A549 (cell line): ENCODE data around the gene ZNF367. TPM values are rescaled to one million over a fixed set of nuclear protein-coding genes. Genes with fewer than 3 reads are reported as not detected.

Source experiments
- ATAC-seq, 2 experiments: fragments of 200-7000 bp in 1 of 2; fragments of >200 bp in 1 of 2; cut with Nextera tagmentation in 1 of 2; cut with Tn5 transposase in 1 of 2; 3 replicates each; pipeline versions ENCODE4 v1.8.0 to v1.9.1; 2018 to 2020; ENCODE audit warnings: mild to moderate bottlenecking in 1 of 2, moderate library complexity in 1 of 2
- CTCF ChIA-PET: fragments of 300-600 bp; sonication (Branson Sonifier 250); formaldehyde crosslinking; extraction: SDS; loops from one replicate; lab custom pipeline; 2021; ENCODE audit warnings: antibody characterized with exemption, inconsistent platforms; lab: Yijun Ruan, JAX
- POLR2A ChIA-PET: fragments of 350-600 bp; formaldehyde crosslinking; extraction: SDS; loops from one replicate; lab custom pipeline; 2021; ENCODE audit warnings: antibody characterized with exemption, inconsistent platforms; lab: Yijun Ruan, JAX
- DNase-seq, 2 experiments: peaks; one replicate each; pipeline versions ENCODE4 v3.0.0 to v3.0.0-alpha.2; 2011 to 2016; ENCODE audit warnings: low read depth in 1 of 2, low spot score in 1 of 2
- FAIRE-seq: peaks from 2 replicates; lab custom pipeline; 2011; peaks lifted over from hg19 to GRCh38; lab: Jason Lieb, UNC
- H3K27ac ChIP-seq, 2 experiments: fragments of >200 bp; sonication (Bioruptor Twin); formaldehyde crosslinking; 3 replicates each; pipeline ENCODE4 v1.5.1; 2016 to 2017
- H3K4me1 ChIP-seq: fragments of >200 bp; sonication (Bioruptor Twin); formaldehyde crosslinking; 3 replicates; pipeline ENCODE4 v1.6.1; 2016
- H3K4me2 ChIP-seq: fragments of >200 bp; sonication (Bioruptor Twin); formaldehyde crosslinking; 3 replicates; pipeline ENCODE4 v1.6.1; 2016
- H3K4me3 ChIP-seq: fragments of >200 bp; sonication (Bioruptor Twin); formaldehyde crosslinking; 3 replicates; pipeline ENCODE4 v1.5.1; 2016
- H3K9me3 ChIP-seq: fragments of >200 bp; sonication (Bioruptor Twin); formaldehyde crosslinking; 3 replicates; pipeline ENCODE4 v1.6.1; 2016
- CBX2 ChIP-seq: fragments of 200-600 bp; sonication (generic); IDR thresholded peaks from 2 replicates; pipeline ENCODE4 v1.6.1; 2016; ENCODE audit warnings: low read depth, mild to moderate bottlenecking, borderline replicate concordance
- CBX8 ChIP-seq: fragments of 200-600 bp; sonication (generic); IDR thresholded peaks from 2 replicates; pipeline ENCODE4 v1.6.1; 2016
- EHF ChIP-seq: fragments of 250-450 bp; sonication (Bioruptor Pico); IDR thresholded peaks from 2 replicates; pipeline ENCODE4 v1.5.0; 2020; ENCODE audit warnings: mild to moderate bottlenecking
- EHMT2 ChIP-seq: fragments of 200-600 bp; sonication (generic); IDR thresholded peaks from 2 replicates; pipeline ENCODE4 v1.6.1; 2016; ENCODE audit warnings: antibody characterized with exemption, low read depth, mild to moderate bottlenecking, moderate library complexity
- ESRRA ChIP-seq: fragments of 150-350 bp; IDR thresholded peaks from 2 replicates; pipeline ENCODE4 v1.6.1; 2014; ENCODE audit warnings: mild to moderate bottlenecking, low read length, borderline replicate concordance
- FOSB ChIP-seq: fragments of 250-450 bp; sonication (Bioruptor Pico); IDR thresholded peaks from 2 replicates; pipeline ENCODE4 v1.5.0; 2020; ENCODE audit warnings: mild to moderate bottlenecking, moderate library complexity
- FOSL2 ChIP-seq, 2 experiments: fragments of 450-650 bp in 1 of 2; fragments of >200 bp in 1 of 2; sonication (Bioruptor Twin) in 1 of 2; formaldehyde crosslinking; IDR thresholded peaks; 2 replicates each; pipeline versions ENCODE4 v1.5.0 to v1.6.1; 2016 to 2020; ENCODE audit warnings: mild to moderate bottlenecking in 1 of 2, moderate library complexity in 1 of 2
- HEYL ChIP-seq: fragments of 250-450 bp; sonication (Bioruptor Pico); IDR thresholded peaks from 2 replicates; pipeline ENCODE4 v1.8.0; 2021; ENCODE audit warnings: mild to moderate bottlenecking, moderate library complexity
- HOXB13 ChIP-seq: fragments of 250-450 bp; sonication (Bioruptor Pico); IDR thresholded peaks from 2 replicates; pipeline ENCODE4 v1.5.0; 2020; ENCODE audit warnings: low read depth, mild to moderate bottlenecking, moderate library complexity
- HOXB5 ChIP-seq: fragments of 250-450 bp; sonication (Bioruptor Pico); IDR thresholded peaks from 2 replicates; pipeline ENCODE4 v1.5.0; 2020; ENCODE audit warnings: mild to moderate bottlenecking, moderate library complexity
- JUN ChIP-seq, 2 experiments: fragments of >200 bp; sonication (Bioruptor Twin); formaldehyde crosslinking; IDR thresholded peaks; 2 replicates in 1 of 2; 3 replicates in 1 of 2; pipeline ENCODE4 v1.6.1; 2016 to 2017
- JUNB ChIP-seq: fragments of >200 bp; sonication (Bioruptor Twin); formaldehyde crosslinking; IDR thresholded peaks from 2 replicates; pipeline ENCODE4 v1.6.1; 2016
- KDM1A ChIP-seq: fragments of 200-600 bp; sonication (generic); IDR thresholded peaks from 2 replicates; pipeline ENCODE4 v1.6.1; 2016; ENCODE audit warnings: low read depth, mild to moderate bottlenecking
- MAFK ChIP-seq: fragments of 450-650 bp; IDR thresholded peaks from 2 replicates; pipeline ENCODE4 v1.6.1; 2014; ENCODE audit not compliant: partially characterized antibody
- MAZ ChIP-seq: fragments of 150-350 bp; IDR thresholded peaks from 2 replicates; pipeline ENCODE4 v1.6.1; 2014; ENCODE audit warnings: antibody characterized with exemption, low read depth, low read length, borderline replicate concordance
- NFE2L2 ChIP-seq: fragments of 150-350 bp; conservative IDR thresholded peaks from 2 replicates; pipeline ENCODE4 v1.6.1; 2014; ENCODE audit warnings: low read length
- NPAS2 ChIP-seq: fragments of 250-450 bp; sonication (Bioruptor Pico); IDR thresholded peaks from 2 replicates; pipeline ENCODE4 v1.8.0; 2022; ENCODE audit warnings: mild to moderate bottlenecking, moderate library complexity, borderline replicate concordance
- NR3C1 ChIP-seq: fragments of >200 bp; sonication (Bioruptor Twin); formaldehyde crosslinking; IDR thresholded peaks from 3 replicates; pipeline ENCODE4 v1.6.1; 2017
- POLR2A ChIP-seq: IDR thresholded peaks from 2 replicates; pipeline ENCODE4 v1.6.1; 2012; ENCODE audit warnings: mild to moderate bottlenecking, low read length
- RAD21 ChIP-seq, 2 experiments: fragments of >200 bp in 1 of 2; sonication (Bioruptor Twin) in 1 of 2; formaldehyde crosslinking in 1 of 2; IDR thresholded peaks in 1 of 2; conservative IDR thresholded peaks in 1 of 2; 2 replicates in 1 of 2; 3 replicates in 1 of 2; pipeline ENCODE4 v1.6.1; 2012 to 2018; ENCODE audit warnings: inconsistent platforms in 1 of 2
- RARB ChIP-seq: fragments of 250-450 bp; sonication (Bioruptor Pico); IDR thresholded peaks from 2 replicates; pipeline ENCODE4 v1.8.0; 2021; ENCODE audit warnings: mild to moderate bottlenecking, moderate library complexity
- RFX5 ChIP-seq: fragments of 450-650 bp; IDR thresholded peaks from 2 replicates; pipeline ENCODE4 v1.7.1; 2014; ENCODE audit warnings: antibody characterized with exemption, mild to moderate bottlenecking, moderate library complexity
- SMC3 ChIP-seq: fragments of >200 bp; sonication (Bioruptor Twin); formaldehyde crosslinking; IDR thresholded peaks from 3 replicates; pipeline ENCODE4 v1.6.1; 2018; ENCODE audit warnings: inconsistent platforms
- TFCP2L1 ChIP-seq: fragments of 250-450 bp; sonication (Bioruptor Pico); IDR thresholded peaks from 2 replicates; pipeline ENCODE4 v1.5.0; 2021; ENCODE audit warnings: mild to moderate bottlenecking
- USF2 ChIP-seq: fragments of 450-650 bp; IDR thresholded peaks from 2 replicates; pipeline ENCODE4 v1.6.1; 2014; ENCODE audit warnings: antibody characterized with exemption
- ZNF302 ChIP-seq: fragments of 250-450 bp; sonication (Bioruptor Pico); IDR thresholded peaks from 2 replicates; pipeline ENCODE4 v1.9.0; 2021; ENCODE audit warnings: inconsistent platforms, mild to moderate bottlenecking, moderate library complexity
- ZSCAN20 ChIP-seq: fragments of 250-450 bp; sonication (Bioruptor Pico); IDR thresholded peaks from 2 replicates; pipeline ENCODE4 v1.8.0; 2022; ENCODE audit warnings: mild to moderate bottlenecking, moderate library complexity
- WGBS: methylation state at CpG from one replicate; pipeline ENCODE4 v1.1.6; 2017; ENCODE audit errors: missing lambda C conversion rate; 5-methylcytosine and 5-hydroxymethylcytosine counted together
- polyA plus RNA-seq, 4 experiments: library from polyadenylated mRNA; depleted of rRNA in 3 of 4; stranded (reverse); fragments of >200 nt; fragmentation: RNase III in 1 of 4; extraction: RNeasy Plus Mini Kit Qiagen cat#74134 plus additional on column Dnase treatment in 1 of 4; gene quantifications; 2 replicates in 3 of 4; 3 replicates in 1 of 4; pipeline ENCODE4 v1.2.3, GENCODE V29; 2011 to 2017
- TF ChIP-seq, protein P1 (sequence below): fragments of >200 bp; sonication (Bioruptor Twin); formaldehyde crosslinking; IDR thresholded peaks from 2 replicates; pipeline ENCODE4 v1.6.1; 2016
- TF ChIP-seq, protein P2 (sequence below): IDR thresholded peaks from 2 replicates; pipeline ENCODE4 v1.6.1; 2012; ENCODE audit warnings: low read depth, borderline replicate concordance
- TF ChIP-seq, protein P3 (sequence below): IDR thresholded peaks from 2 replicates; pipeline ENCODE4 v1.6.1; 2012
- TF ChIP-seq, protein P4 (sequence below): fragments of >200 bp; sonication (Bioruptor Twin); formaldehyde crosslinking; IDR thresholded peaks from 3 replicates; pipeline ENCODE4 v1.5.1; 2016

Gene ZNF367
- polyA plus RNA-seq, 2 of the 4 experiments (the other 2 are of a cell fraction) = 4.8 to 8.3 TPM

GRCh38 chr9:96436063-96436455 lies 17.9 kb upstream of the ZNF367 start:
- POLR2A ChIA-PET = interaction anchor here (1.2 kb wide), 1 partner anchor 13 kb away, joined by 4 read pairs; no protein-coding TSS in a partner anchor
- ATAC-seq (peak in 1 of 2 experiments; percentile 34; a peak in 1 of 6 replicates), FAIRE-seq (no peak), DNase-seq (no peak)
- Histone ChIP-seq H3K4me2 (no peak overlapping the region), H3K27ac (no peak overlapping the region), H3K9me3 (0 out of 3 replicates have a peak, but pooled peaks cover 7% of the 10 kb centered on the region), H3K4me1 (no peaks in the 10 kb centered on the region), H3K4me3 (no peak overlapping the region)
- TF ChIP-seq ZSCAN20 (CRISPR knock-in tag) = no peak
- TF ChIP-seq, protein P1, sequence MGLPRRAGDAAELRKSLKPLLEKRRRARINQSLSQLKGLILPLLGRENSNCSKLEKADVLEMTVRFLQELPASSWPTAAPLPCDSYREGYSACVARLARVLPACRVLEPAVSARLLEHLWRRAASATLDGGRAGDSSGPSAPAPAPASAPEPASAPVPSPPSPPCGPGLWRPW = no peak
- no peak for TF ChIP-seq HEYL
- TF ChIP-seq ESRRA = no peak
- TF ChIP-seq ZNF302 (CRISPR knock-in tag) = no peak
- no peak for TF ChIP-seq NPAS2 (CRISPR knock-in tag)
- TF ChIP-seq USF2 = no peak
- no peak for TF ChIP-seq FOSL2 (IDR thresholded peaks at IDR 0.05)
- no peak for TF ChIP-seq FOSL2 (CRISPR knock-in tag; IDR thresholded peaks at IDR 0.05)
- no peak for TF ChIP-seq RARB
- 31% methylated on average over 2 of the region's 2 CpGs for WGBS
- CTCF ChIA-PET = interaction anchor here (0.9 to 1.5 kb wide), 2 partner anchors 130 to 204 kb away, joined by 3 read pairs; no protein-coding TSS in a partner anchor

DNA sequence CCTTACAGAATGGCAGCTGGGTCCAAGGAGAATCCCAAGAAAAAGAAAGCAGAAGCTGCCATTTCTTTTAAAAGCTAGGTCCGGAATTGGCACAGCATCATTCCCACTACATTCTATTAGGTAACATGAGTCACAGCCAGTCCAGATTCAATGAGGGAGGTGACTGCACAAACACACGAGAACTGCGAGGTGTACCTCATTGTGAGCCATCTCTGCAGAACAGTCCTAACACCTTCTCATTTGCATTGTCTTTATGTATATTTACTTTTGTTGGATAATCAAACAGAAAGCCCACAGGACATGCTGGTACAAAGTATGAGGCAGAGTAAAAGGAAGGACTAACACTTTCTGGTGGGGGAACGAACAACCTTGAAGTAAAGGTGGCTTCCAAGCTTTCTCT lies 17.2 kb upstream of the ZNF367 start:
- H3K9me3 ChIP-seq = 0 out of 3 replicates have a peak, but pooled peaks cover 7% of the 10 kb centered on the region
- H3K4me2 ChIP-seq = no peak overlapping the region
- FAIRE-seq = no peak
- no peak overlapping the region for H3K27ac ChIP-seq
- no peak for ATAC-seq
- H3K4me1 ChIP-seq = no peaks in the 10 kb centered on the region
- ChIA-PET CTCF (interaction anchor here (0.9 to 2.0 kb wide), 4 partner anchors 8 to 132 kb away, joined by 3 to 9 read pairs (median 4); no protein-coding TSS in a partner anchor), POLR2A (interaction anchor here (1.2 kb wide), 1 partner anchor 14 kb away, joined by 4 read pairs; no protein-coding TSS in a partner anchor)
- TF ChIP-seq JUNB = no peak
- TF ChIP-seq POLR2A = no peak
- TF ChIP-seq CBX8 = no peak
- TF ChIP-seq MAFK = no peak
- TF ChIP-seq RFX5 = no peak
- TF ChIP-seq ZSCAN20 (CRISPR knock-in tag) = no peak
- TF ChIP-seq HOXB5 = no peak
- DNase-seq = no peak
- 82% methylated on average over 4 of the region's 4 CpGs for WGBS
- no peak overlapping the region for H3K4me3 ChIP-seq

DNA sequence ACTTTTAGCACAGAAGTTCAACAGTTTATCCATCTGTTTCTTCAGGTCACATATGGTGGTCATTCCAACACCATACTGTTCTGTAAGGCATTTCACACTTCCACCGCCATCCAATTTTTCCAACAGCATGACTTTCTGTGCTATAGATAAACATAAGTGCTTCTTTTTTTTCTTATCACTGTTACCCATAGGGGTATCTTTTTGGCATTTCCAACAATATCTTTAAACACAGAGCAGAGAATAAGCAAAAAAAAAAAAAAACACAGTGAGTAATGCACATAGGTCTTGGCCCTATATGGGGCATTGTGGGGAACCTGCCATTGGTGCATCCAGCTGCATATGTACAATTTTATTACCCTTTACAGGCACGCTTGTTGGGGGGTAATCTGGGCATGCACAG lies 12.2 kb upstream of the ZNF367 start:
- ChIA-PET CTCF (interaction anchor here (2.2 kb wide), 1 partner anchor 12 kb away, joined by 6 read pairs; no protein-coding TSS in a partner anchor), POLR2A (no interaction called here)
- FAIRE-seq = no peak

More for the DNA sequence above, 12.2 kb upstream of the ZNF367 start:
- H3K27ac ChIP-seq = no peak overlapping the region
- 84% methylated on average over 2 of the region's 2 CpGs for WGBS
- TF ChIP-seq ZNF302 (CRISPR knock-in tag) = no peak
- TF ChIP-seq NPAS2 (CRISPR knock-in tag) = no peak
- TF ChIP-seq CBX2 = no peak
- TF ChIP-seq, protein P2, sequence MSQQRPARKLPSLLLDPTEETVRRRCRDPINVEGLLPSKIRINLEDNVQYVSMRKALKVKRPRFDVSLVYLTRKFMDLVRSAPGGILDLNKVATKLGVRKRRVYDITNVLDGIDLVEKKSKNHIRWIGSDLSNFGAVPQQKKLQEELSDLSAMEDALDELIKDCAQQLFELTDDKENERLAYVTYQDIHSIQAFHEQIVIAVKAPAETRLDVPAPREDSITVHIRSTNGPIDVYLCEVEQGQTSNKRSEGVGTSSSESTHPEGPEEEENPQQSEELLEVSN = no peak
- TF ChIP-seq NFE2L2 = no peak
- TF ChIP-seq EHMT2 = no peak
- TF ChIP-seq KDM1A = no peak
- TF ChIP-seq RARB = no peak
- no peak for TF ChIP-seq TFCP2L1
- TF ChIP-seq RAD21 (conservative IDR thresholded peaks at IDR 0.05 in 1 of 2, IDR thresholded peaks at IDR 0.05 in 1 of 2) = no peak
- no peak for TF ChIP-seq EHF (CRISPR knock-in tag)
- TF ChIP-seq JUN (IDR thresholded peaks at IDR 0.05) = no peak
- no peak for TF ChIP-seq MAZ
- TF ChIP-seq, protein P3, sequence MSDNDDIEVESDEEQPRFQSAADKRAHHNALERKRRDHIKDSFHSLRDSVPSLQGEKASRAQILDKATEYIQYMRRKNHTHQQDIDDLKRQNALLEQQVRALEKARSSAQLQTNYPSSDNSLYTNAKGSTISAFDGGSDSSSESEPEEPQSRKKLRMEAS = no peak
- no peak for TF ChIP-seq NR3C1
- no peak for TF ChIP-seq HEYL
- no peak for TF ChIP-seq HOXB13 (CRISPR knock-in tag)
- TF ChIP-seq FOSB (CRISPR knock-in tag) = no peak
- TF ChIP-seq SMC3 = no peak
- TF ChIP-seq, protein P4, sequence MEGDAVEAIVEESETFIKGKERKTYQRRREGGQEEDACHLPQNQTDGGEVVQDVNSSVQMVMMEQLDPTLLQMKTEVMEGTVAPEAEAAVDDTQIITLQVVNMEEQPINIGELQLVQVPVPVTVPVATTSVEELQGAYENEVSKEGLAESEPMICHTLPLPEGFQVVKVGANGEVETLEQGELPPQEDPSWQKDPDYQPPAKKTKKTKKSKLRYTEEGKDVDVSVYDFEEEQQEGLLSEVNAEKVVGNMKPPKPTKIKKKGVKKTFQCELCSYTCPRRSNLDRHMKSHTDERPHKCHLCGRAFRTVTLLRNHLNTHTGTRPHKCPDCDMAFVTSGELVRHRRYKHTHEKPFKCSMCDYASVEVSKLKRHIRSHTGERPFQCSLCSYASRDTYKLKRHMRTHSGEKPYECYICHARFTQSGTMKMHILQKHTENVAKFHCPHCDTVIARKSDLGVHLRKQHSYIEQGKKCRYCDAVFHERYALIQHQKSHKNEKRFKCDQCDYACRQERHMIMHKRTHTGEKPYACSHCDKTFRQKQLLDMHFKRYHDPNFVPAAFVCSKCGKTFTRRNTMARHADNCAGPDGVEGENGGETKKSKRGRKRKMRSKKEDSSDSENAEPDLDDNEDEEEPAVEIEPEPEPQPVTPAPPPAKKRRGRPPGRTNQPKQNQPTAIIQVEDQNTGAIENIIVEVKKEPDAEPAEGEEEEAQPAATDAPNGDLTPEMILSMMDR = no peak
- TF ChIP-seq, all 56 proteins: peak for 0
- DNase-seq (no peak), ATAC-seq (no peak)
- Histone ChIP-seq H3K4me2 (no peak overlapping the region), H3K4me3 (no peak overlapping the region), H3K4me1 (no peaks in the 10 kb centered on the region), H3K9me3 (0 out of 3 replicates have a peak, but pooled peaks cover 7% of the 10 kb centered on the region)
